GM19238 (cell line): Measurements from ENCODE around the gene FAM240A.
A peak's percentile ranks its signal among the peaks of the same experiment; 100 is the strongest.

ENCODE experiments used
- DNase-seq: peaks from one replicate; pipeline ENCODE4 v3.0.0; 2011; ENCODE audit warnings: low spot score; ENCODE audit not compliant: insufficient read length

FAM240A gene

DNA sequence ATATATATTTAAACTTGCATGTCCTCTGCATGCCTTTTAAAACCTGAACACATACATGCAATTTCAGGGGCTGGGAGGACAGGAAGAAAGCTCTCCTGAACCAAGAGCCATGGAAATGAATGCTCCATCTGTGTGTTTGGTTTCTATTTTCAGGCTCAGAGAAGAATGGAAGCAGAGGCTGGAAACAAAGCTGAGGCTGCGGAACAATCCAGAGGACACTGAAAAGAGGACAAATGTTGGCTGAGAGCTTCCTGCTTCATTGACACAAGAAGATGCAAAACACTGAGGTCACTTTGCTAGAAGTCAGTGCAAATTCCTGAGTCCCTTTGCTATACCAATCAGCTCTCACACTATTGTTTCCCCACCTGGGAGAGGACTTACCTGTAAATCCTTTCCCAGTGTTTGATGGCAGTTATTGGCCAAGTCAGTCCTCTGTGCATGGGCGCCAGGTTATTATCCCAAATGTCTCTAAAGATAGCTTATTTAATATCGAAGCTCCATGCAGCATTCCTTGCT lies 12.7 kb downstream of the FAM240A start:
- DNase-seq, result no peak

DNA sequence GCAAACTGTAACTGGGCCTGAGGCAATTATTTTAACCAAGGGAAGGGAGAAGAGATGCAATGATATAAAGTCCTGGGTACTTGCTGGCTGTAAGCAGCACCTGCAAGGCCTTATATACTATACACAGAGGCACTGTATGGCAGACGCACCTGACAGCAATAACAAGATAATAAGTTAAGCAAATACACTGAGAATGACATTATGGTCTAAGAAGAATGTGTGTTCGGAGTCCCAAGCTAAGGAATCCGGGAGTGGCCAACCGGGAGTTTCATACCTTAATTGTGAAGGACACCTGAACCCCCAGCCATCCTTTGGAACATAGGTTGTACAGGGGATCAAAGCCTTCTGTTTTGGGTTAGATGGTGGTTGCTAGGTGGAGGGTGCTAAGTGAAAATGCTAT lies 13.7 kb downstream of the FAM240A start:
- no peak for DNase-seq

GRCh38 chr3:46627078-46627477 lies 14.8 kb downstream of the FAM240A start:
- DNase-seq, result no peak

- no peak for DNase-seq
These were observed 16.6 kb downstream of the FAM240A start for GRCh38 chr3:46628901-46629369.

DNA sequence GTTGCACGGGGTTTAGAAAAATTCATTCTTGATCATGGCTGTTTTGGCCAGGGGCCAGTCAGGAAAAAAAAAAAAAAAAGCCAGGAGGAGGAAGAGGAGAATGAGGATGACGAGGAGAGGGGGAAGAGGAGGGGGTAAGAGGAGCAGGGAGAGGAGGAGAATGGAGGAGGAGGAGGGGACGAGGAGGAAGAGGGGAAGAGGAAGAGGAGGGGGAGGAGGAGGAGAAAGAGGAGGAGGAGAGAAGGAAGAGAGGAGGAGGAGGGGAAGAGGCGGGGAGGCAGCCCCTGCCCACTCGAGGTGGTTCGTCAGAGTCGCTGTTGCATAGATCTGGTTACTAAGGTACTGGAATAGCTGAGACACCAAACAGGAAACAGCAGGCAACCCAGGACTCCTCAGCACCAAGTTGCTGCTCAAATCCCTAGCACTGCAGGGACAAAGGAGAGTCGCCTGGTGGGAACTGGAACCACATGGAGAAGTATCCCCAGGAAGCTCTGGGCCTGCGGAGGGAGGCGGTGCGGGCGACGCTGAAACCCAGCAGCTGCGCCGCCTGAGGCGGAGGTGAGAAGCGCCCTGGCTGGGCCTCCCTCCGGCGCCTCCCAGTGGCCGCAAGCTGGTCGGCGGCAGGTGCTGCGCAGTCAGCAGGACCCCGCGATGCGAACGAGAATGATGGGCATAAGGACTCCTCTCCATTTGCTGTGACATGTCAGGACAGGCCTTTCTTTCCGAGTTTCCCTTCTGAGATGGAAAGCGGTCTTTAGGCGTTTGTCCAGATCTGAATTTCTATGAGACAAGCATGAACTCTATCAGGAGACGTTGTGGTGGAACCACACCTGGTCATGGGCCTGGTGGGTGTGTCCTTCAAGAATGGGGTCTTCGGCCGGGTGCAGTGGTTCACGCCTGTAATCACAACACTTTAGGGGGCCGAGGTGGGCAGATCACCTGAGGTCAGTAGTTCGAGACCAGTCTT lies 17.5 kb downstream of the FAM240A start:
- DNase-seq, result peak; percentile 79

DNA sequence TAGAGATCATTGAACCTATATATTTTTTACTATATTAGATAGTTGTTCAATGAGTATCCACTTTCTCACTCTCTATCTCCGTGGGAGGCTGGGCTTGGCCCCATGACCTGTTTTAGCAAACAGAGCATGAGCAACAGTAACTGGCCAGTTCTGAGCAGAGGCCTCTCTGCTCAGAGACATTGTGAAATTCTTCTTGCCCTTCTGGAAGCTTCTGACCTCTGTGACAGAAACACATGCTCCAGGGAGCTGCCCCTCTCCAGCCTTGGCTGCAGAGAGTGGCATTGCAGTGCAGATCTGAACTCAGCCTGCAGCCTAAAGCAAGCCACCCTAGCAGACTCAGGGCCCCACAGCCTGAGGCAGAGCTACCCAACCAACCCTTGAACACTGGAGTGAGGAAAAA lies 20.5 kb downstream of the FAM240A start:
- no peak for DNase-seq

GRCh38 chr3:46634856-46635255 lies 22.5 kb downstream of the FAM240A start:
- no peak for DNase-seq

DNA sequence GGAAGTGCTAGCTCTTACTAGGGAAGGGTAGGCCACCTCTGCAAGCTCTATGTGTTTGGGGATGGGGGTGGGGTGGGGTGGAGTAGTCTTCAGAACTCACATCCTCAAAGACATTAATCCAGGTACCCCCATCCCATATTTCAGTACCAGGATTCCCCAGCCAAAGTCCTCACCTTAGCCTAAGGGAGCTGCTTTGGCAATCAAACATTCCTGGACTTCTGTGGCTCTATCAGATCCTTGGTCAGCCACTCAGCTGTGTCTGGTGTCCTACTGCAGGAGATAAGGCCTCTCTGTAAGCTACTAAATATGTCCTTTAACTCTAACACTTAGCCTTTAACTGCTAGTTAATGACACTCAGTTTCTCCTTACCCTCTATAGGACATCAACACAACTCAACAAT lies 26.9 kb downstream of the FAM240A start:
- no peak for DNase-seq

DNA sequence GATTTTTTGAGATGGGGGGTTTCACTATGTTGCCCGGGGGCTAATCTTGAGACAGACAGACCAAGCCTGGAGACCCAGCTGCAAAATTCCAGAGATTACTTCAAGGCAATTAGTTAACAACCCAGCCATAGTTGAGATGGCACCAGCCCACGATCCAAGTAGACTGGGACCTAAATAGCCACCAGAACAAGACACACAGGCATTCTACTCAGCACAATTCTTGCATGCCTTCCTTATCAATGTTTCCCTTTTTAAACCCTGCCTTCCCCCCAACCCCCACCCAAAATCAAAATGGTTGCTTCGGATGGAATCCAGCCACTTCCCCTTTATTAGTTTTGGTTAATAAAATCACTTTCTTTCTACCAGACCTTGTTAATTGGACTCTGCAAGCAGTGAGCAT lies 28.6 kb downstream of the FAM240A start:
- no peak for DNase-seq

GRCh38 chr3:46642971-46643370 lies 30.6 kb downstream of the FAM240A start:
- DNase-seq, result no peak

GRCh38 chr3:46643701-46644100 lies 31.4 kb downstream of the FAM240A start:
- no peak for DNase-seq

GRCh38 chr3:46646700-46647099 lies 34.4 kb downstream of the FAM240A start:
- no peak for DNase-seq

DNA sequence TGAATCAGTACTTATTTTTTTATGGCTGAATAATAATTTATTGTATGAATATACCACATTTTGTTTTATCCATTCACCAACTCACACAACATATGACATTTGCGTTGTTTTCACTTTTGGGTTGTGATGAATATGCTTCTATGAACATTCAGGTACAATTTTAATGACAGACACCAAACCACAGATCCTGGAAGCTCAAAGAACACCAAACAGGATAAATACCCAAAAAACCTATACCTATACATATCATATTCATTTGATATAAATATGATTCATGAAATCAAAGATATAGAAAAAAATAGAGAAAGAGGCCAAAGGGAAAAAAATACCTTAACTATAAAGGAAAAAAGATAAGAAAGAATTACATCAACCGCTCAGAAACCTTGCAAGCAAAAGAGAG lies 35.8 kb downstream of the FAM240A start:
- no peak for DNase-seq

DNA sequence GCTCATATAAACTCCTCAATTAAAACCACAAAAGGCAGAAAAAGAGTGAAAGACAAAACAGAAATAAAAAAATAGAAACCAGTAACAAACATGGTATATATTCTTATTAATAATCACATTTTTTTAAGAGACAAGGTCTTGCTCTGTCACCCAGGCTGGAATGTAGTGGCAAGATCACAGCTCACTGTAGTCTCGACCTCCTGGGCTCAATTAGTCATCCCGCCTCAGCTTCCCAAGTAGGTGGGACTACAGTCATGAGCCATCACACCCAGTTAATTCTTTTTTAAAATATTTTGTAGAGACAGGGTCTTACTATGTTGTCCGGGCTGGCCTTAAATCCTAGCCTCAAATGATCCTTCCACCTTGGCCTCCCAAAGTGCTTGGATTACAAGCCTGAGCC lies 37.1 kb downstream of the FAM240A start:
- DNase-seq, result no peak

GRCh38 chr3:46651084-46651483 lies 38.8 kb downstream of the FAM240A start:
- no peak for DNase-seq

- no peak for DNase-seq
These were observed 42.9 kb downstream of the FAM240A start for GRCh38 chr3:46655271-46655670.

DNA sequence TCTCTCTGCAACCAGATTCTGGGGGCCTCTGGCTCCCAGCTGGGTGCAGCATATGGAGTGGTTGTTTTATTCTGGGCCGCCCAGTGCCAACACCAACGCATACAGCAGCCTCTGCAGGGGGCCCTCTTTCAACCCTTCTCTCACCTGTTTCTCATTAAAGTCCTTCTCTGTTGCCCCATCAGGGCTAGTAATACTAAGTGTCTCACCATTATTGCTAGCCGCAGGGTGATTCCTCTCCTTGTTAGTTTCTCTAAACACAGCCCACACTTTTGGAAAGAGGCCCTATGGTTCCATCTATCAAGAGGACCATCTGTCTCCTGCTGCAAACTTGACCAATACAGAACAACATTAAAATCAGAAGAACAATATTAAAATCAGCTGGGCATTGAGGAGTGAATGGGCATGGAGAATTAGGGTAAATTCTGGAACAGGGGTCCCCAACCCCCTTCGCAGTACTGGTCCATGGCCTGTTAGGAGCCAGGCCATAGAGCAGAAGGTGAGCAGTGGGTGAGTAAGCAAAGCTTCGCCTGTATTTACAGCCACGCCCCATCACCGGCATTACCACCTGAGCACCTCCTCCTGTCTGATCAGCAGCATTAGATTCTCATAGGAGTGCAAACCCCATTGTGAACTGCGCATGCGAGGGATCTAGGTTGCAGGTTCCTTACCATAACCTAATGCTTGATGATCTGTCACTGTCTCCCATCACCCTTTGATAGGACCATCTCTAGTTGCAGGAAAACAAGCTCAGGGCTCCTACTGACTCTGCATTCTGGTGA lies 44.6 kb downstream of the FAM240A start:
- DNase-seq, result no peak

DNA sequence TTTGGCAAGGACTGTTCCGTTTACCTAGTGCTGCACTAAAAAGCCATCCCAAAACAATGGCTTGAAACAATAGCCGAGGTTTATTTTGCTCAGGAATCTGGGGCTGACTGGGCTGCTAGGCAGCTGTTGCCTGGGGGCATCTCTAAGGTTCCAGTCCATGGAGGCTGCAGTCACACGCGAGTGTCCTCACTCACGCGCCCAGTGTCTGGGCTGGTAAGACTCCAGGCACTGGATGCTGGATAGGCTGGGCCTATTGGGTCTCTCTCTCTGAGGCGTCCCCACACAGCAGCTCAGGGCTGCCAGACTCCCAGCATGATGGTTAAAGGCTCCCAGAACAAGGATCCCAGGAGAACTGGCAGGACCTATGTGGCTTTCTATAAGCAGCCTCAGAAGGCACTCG lies 47.0 kb downstream of the FAM240A start:
- DNase-seq, result no peak

DNA sequence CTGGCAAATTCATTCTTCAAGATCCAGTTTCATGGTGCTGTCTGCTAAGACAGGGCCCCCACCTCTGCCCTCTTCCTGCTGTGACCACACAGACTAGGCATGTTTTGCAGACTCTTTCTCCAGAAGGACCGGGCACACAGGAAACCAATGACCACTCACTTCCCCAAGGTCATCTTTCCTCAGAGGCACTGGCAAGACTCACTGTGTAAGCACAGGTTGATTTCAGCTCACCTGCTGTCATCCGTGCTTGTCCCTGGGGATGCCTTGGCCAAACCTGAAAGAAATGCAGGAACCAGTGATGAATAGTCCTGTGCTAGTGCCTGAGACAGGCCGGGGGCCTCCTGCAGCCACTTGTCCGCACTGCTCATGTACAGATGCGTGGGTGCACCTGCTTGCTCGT lies 47.7 kb downstream of the FAM240A start:
- DNase-seq, result no peak

DNA sequence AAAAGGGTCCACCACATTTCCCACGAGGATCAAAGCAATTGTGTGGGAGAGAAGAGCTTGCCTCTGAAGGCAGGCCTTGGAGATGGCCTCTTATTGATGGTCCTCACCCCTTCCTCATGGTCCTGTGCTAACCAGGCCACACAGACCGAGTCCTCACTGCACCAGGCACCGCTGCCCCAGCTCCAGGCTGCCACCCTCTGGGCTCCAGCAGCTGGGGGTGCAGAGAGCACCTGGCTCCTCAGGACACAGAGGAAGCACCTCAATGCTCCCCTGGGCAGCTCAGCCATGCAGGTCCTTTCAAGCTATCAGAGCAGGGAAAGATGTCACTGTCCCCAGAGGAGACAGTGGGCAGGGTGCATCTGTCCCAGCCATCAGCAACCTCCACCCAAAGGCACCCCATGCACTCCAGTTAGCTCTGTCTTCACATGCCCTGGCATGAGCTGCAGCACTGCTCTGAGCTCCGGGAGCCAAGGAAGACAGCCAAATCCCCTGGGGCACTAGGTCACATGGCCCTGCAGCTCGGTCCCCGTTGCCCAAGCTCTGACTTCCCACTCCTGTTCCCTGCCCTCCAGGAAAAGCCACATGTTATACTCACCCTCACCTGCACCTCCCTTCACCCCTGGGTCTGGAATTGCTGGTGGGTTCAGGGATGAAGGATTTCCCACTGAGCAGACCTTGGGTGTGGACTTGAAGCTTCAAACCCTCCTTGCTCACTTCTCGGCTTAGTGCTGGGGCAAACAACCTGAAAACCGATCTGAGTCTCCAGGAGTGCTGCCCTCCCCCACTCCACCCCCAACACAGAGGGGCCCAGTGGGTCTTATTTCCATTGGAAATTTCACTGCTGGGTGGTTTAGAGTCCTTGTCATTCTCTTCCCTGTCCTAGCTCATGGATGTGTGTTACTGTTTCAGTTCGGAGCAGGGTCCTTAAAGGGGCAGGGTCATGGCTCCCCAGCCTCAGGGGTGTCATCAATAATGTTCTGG lies 48.5 kb downstream of the FAM240A start:
- DNase-seq, result no peak
